Measurements from ENCODE around the gene NCL. TPM values are rescaled to one million over a fixed set of nuclear protein-coding genes. Genes with fewer than 3 reads are reported as not detected.
A peak's percentile ranks its signal among the peaks of the same experiment; 100 is the strongest.

The NCL gene
- total and polyA plus RNA-seq, 2 of the 13 experiments (the other 11 are each of a cell fraction or from before 2014, with no cell fraction given), result 105 to 779 TPM

- intact Hi-C loops (cut with micrococcal nuclease; ENCODE audit: unreplicated experiment) (no loop called here), in situ Hi-C loops (cut with HindIII; ENCODE audit: extremely low pct_ligation_motif_present, low pct_unique_long_range_greater_than_20kb) (no loop called here)
- no peak for FAIRE-seq
- Histone ChIP-seq H3K4me3 (replicated peaks in 1 of 3; ENCODE audit: insufficient read depth in 1 of 3, low read depth in 2 of 3, low read length in 3 of 3) (no peak overlapping the region), H3K27ac (ENCODE audit: extremely low read length, insufficient read depth, low read length) (no peak overlapping the region), H3K9ac (ENCODE audit: insufficient read depth, low read depth, low read length) (no peak overlapping the region), H3K27me3 (ENCODE audit: control insufficient read depth in 1 of 2, insufficient read depth in 2 of 2, low read length in 2 of 2) (no peaks in the 10 kb centered on the region), H4K20me1 (ENCODE audit: insufficient read depth, low read length) (peaks cover 61% of the 10 kb centered on the region), H3K4me2 (ENCODE audit: low read depth, low read length) (no peak overlapping the region), H3K4me1 (ENCODE audit: insufficient read depth, low read length) (peaks cover 28% of the 10 kb centered on the region), H3K79me2 (ENCODE audit: insufficient read depth, low read length) (peaks cover 21% of the 10 kb centered on the region), H3K36me3 (replicated peaks in 1 of 2; ENCODE audit: control insufficient read depth in 1 of 2, insufficient read depth in 2 of 2, low read length in 2 of 2) (peaks cover 44 to 83% of the 10 kb centered on the region in 2 experiments), H2AFZ (ENCODE audit: low read length) (no peak overlapping the region), H3K9me3 (ENCODE audit: low read length) (no peaks in the 10 kb centered on the region)
- ChIA-PET CTCF (ENCODE audit: low intra/inter-chr PET ratio, low total read pairs) (no interaction called here), POLR2A (interaction anchor here (4.9 kb wide), 1 partner anchor 9 kb away, joined by 155 read pairs; the partner anchor contains the start of gene NCL)
- ATAC-seq, result no peak
- BruUV-seq (replicated peaks), result no TSS peak
- WGBS (ENCODE audit: low lambda C conversion rate), result 96% methylated on average over 6 of the region's 6 CpGs
- no peak for DNase-seq (ENCODE audit: low spot score)
- TF ChIP-seq KLF16 (CRISPR knock-in tag; IDR thresholded peaks at IDR 0.05), result no peak
- no peak for TF ChIP-seq ZNF3 (CRISPR knock-in tag; IDR thresholded peaks at IDR 0.05)
- peak; percentile 31; the same call in 1 of the 2 replicates for TF ChIP-seq POLR2AphosphoS5 (IDR thresholded peaks at IDR 0.05; ENCODE audit: low read depth, low read length)
- 0 out of 2 replicates have a peak, but pooled peaks have one; percentile 27 for TF ChIP-seq MYPOP (CRISPR knock-in tag; IDR thresholded peaks at IDR 0.05)
- TF ChIP-seq ZNF589 (CRISPR knock-in tag; conservative IDR thresholded peaks at IDR 0.05), result no peak
- no peak for TF ChIP-seq ZFP36 (IDR thresholded peaks at IDR 0.05; ENCODE audit: borderline replicate concordance, low read depth, low read length, partially characterized antibody)
- TF ChIP-seq ZNF460 (CRISPR knock-in tag; IDR thresholded peaks at IDR 0.05; ENCODE audit: borderline replicate concordance), result no peak
- no peak for TF ChIP-seq MXD3 (CRISPR knock-in tag; IDR thresholded peaks at IDR 0.05)
- TF ChIP-seq ZNF367 (CRISPR knock-in tag; IDR thresholded peaks at IDR 0.05; ENCODE audit: borderline replicate concordance), result no peak
- TF ChIP-seq, protein P1, sequence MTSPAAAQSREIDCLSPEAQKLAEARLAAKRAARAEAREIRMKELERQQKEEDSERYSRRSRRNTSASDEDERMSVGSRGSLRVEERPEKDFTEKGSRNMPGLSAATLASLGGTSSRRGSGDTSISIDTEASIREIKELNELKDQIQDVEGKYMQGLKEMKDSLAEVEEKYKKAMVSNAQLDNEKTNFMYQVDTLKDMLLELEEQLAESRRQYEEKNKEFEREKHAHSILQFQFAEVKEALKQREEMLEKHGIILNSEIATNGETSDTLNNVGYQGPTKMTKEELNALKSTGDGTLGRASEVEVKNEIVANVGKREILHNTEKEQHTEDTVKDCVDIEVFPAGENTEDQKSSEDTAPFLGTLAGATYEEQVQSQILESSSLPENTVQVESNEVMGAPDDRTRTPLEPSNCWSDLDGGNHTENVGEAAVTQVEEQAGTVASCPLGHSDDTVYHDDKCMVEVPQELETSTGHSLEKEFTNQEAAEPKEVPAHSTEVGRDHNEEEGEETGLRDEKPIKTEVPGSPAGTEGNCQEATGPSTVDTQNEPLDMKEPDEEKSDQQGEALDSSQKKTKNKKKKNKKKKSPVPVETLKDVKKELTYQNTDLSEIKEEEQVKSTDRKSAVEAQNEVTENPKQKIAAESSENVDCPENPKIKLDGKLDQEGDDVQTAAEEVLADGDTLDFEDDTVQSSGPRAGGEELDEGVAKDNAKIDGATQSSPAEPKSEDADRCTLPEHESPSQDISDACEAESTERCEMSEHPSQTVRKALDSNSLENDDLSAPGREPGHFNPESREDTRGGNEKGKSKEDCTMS (CRISPR knock-in tag; conservative IDR thresholded peaks at IDR 0.05), result no peak
- TF ChIP-seq POLR2G (IDR thresholded peaks at IDR 0.05; ENCODE audit: low read depth, low read length), result peak; percentile 51; the same call in 1 of the 2 replicates
- peak; percentile 84 for TF ChIP-seq RBM22 (optimal IDR thresholded peaks at IDR 0.05; ENCODE audit: low read length)
- no peak for TF ChIP-seq RNF219 (CRISPR knock-in tag; IDR thresholded peaks at IDR 0.05)
- no peak for TF ChIP-seq ELF3 (CRISPR knock-in tag; IDR thresholded peaks at IDR 0.05)
- TF ChIP-seq CEBPZ (IDR thresholded peaks at IDR 0.05; ENCODE audit: low read length), result no peak
These were observed 8.4 kb downstream of the NCL start for GRCh38 chr2:231455890-231456289.

All from HepG2 (cell line).